HUES6 (cell line): ENCODE results near the gene TXNDC11.
A peak's percentile ranks its signal among the peaks of the same experiment; 100 is the strongest.

Experiments used
- H3K27ac ChIP-seq: 2 replicates; pipeline ENCODE4 v1.7.0; 2013; ENCODE audit warnings: low read depth, mild to moderate bottlenecking, low read length, inconsistent platforms
- H3K27me3 ChIP-seq: 2 replicates; pipeline ENCODE4 v1.6.1; 2013; ENCODE audit warnings: low read length; ENCODE audit not compliant: control insufficient read depth, insufficient read depth
- H3K36me3 ChIP-seq: 2 replicates; pipeline ENCODE4 v1.6.1; 2013; ENCODE audit warnings: low read length; ENCODE audit not compliant: control insufficient read depth, insufficient read depth
- H3K4me1 ChIP-seq: 2 replicates; pipeline ENCODE4 v1.6.1; 2013; ENCODE audit warnings: low read length; ENCODE audit not compliant: control insufficient read depth, insufficient read depth
- H3K4me3 ChIP-seq: 2 replicates; pipeline ENCODE4 v1.5.1; 2013; ENCODE audit warnings: low read depth, low read length
- H3K9ac ChIP-seq: one replicate; pipeline ENCODE4 v1.6.1; 2013; ENCODE audit warnings: mild to moderate bottlenecking, low read length
- H3K9me3 ChIP-seq: 2 replicates; pipeline ENCODE4 v1.6.1; 2013; ENCODE audit warnings: low read depth, low read length; ENCODE audit not compliant: control insufficient read depth, insufficient read depth

TXNDC11 gene

DNA sequence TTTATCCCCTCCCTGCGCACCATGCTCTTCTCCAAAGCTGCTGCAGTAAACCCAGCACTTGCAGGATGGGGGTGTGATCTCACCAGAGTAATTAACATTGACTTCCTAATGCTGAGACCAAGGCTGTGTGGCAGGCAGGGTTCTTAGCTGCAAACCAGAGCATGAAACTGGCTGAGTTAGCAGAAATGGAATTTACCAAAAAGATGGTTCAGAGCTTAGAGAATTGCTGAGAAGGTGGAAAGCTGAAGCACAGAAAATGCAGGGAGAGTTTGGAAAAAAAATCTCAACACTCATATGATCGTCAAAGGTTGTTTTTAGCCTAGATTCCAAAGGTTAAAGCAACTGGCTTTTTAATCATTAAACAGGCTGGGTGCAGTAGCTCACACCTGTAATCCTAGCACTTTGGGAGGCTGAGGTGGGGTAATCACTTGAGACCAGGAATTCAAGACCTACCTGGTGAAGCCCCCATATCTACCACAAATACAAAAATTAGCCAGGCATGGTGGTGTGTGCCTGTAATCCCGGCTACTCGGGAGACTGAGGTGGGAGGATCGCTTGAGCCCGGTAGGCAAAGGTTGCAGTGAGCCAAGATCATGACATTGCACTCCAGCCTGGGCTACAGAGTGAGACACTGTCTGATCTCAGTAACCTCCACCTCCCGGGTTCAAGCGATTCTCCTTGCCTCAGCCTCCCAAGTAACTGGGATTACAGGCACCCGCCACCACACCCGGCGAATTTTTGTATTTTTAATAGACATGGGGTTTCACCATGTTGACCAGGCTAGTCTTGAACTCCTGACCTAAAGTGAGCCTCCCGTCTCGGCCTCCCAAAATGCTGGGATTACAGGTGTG is 6.0 kb upstream of the TXNDC11 start:
- H3K27me3 ChIP-seq, result no peaks in the 10 kb centered on the region
- H3K4me3 ChIP-seq, result no peak overlapping the region
- H3K27ac ChIP-seq, result no peak overlapping the region
- H3K9me3 ChIP-seq, result no peaks in the 10 kb centered on the region
- H3K36me3 ChIP-seq, result peaks cover 42% of the 10 kb centered on the region
- H3K4me1 ChIP-seq, result peaks cover 5% of the 10 kb centered on the region; the same call in 1 of the 2 replicates
- no peak overlapping the region for H3K9ac ChIP-seq

DNA sequence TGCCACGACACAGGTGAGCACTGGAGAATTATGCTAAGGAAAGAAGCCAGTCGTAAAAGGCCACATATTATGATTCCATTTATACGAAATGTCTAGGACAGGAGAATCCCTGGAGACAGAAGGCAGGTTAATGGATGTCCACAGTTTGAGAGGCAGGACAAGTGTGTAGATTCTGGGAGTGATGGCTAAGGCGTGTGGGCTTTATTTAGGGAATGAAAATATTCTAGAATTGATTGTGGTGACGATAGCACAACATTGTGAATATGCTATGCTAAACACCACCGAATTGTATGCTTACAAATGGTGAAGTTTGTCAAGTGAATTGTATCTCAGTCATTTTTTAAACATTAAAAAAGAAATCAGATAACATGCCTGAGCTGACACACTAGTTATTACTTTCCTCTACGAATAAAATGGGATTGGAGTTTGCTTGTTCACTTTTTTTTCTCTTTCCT is 5.3 kb upstream of the TXNDC11 start:
- Histone ChIP-seq H3K27ac (no peak overlapping the region), H3K9ac (no peak overlapping the region), H3K36me3 (peaks cover 36% of the 10 kb centered on the region), H3K27me3 (no peaks in the 10 kb centered on the region), H3K4me1 (peaks cover 5% of the 10 kb centered on the region; the same call in 1 of the 2 replicates), H3K4me3 (no peak overlapping the region), H3K9me3 (no peaks in the 10 kb centered on the region)

GRCh38 chr16:11744075-11744470 is 1.4 kb upstream of the TXNDC11 start:
- no peak overlapping the region for H3K27ac ChIP-seq

GRCh38 chr16:11743308-11744074 is 834 bp upstream of the TXNDC11 start:
- no peaks in the 10 kb centered on the region for H3K9me3 ChIP-seq
- peaks cover under 1% of the 10 kb centered on the region; the same call in 1 of the 2 replicates for H3K36me3 ChIP-seq
- peak overlapping the region; percentile 71 for H3K9ac ChIP-seq
- H3K4me3 ChIP-seq, result peak overlapping the region; percentile 83
- peak overlapping the region; percentile 51; the same call in 1 of the 2 replicates for H3K27ac ChIP-seq
- peaks cover 14% of the 10 kb centered on the region; the same call in 1 of the 2 replicates for H3K4me1 ChIP-seq
- no peaks in the 10 kb centered on the region for H3K27me3 ChIP-seq

More at GRCh38 chr16:11744075-11744470, 1.4 kb upstream of the TXNDC11 start:
- H3K4me1 ChIP-seq, result peaks cover 17% of the 10 kb centered on the region; the same call in 1 of the 2 replicates
- no peaks in the 10 kb centered on the region for H3K9me3 ChIP-seq
- H3K36me3 ChIP-seq, result peaks cover under 1% of the 10 kb centered on the region
- H3K4me3 ChIP-seq, result no peak overlapping the region
- no peak overlapping the region for H3K9ac ChIP-seq
- no peaks in the 10 kb centered on the region for H3K27me3 ChIP-seq

DNA sequence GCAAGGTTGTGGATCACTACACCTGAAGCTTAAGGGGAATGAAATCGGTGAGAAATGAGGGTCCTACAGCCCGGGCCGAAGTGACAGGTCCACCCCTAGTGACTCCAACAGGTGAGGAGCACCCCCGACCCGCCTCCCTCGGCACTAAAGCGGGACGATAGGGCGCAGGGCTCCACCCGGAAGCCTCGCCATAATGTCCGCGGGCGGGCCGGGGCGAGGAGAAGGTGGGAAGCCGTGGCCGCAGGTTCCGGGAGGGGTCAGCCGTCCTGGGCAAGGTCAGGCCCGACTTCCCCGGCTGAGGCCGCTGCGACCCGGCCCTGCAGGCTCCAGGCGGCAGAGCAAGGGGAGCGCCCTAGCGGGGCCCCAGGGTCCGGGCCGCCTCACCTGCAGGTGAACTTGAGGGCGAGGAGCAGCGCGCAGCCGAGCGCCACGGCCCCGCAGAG is 543 bp downstream of the TXNDC11 start:
- peaks cover 18% of the 10 kb centered on the region; the same call in 1 of the 2 replicates for H3K4me1 ChIP-seq
- peaks cover 7% of the 10 kb centered on the region; the same call in 1 of the 2 replicates for H3K36me3 ChIP-seq
- peak overlapping the region; percentile 66; the same call in 1 of the 2 replicates for H3K27ac ChIP-seq
- H3K9me3 ChIP-seq, result no peaks in the 10 kb centered on the region
- peak overlapping the region; percentile 83 for H3K4me3 ChIP-seq
- H3K9ac ChIP-seq, result peak overlapping the region; percentile 91
- H3K27me3 ChIP-seq, result no peaks in the 10 kb centered on the region

DNA sequence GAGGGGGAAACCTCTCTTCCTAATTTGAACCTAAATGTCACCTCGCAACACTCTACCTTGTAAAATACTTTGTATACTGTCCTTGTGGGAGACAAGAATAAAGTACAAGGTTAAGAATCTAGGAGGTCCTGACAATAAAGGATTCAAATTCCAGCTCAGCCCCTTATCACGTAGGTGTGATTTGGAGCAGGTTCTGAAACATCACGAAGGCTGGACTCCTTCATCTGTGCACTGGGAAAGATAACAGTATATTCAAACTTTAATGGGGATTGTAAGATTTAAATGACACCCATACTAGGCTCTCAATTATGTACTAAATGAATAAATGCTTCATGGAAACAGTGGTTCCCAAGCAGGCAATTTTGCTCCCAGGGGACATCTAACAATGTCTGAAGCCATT is 2.1 kb downstream of the TXNDC11 start:
- H3K27ac ChIP-seq, result no peak overlapping the region
- peaks cover 18% of the 10 kb centered on the region; the same call in 1 of the 2 replicates for H3K4me1 ChIP-seq
- no peaks in the 10 kb centered on the region for H3K9me3 ChIP-seq
- no peaks in the 10 kb centered on the region for H3K27me3 ChIP-seq
- peak overlapping the region; percentile 83; the same call in 1 of the 2 replicates for H3K4me3 ChIP-seq
- no peak overlapping the region for H3K9ac ChIP-seq
- peaks cover 21% of the 10 kb centered on the region for H3K36me3 ChIP-seq

- Histone ChIP-seq H3K4me1 (peaks cover 18% of the 10 kb centered on the region; the same call in 1 of the 2 replicates), H3K9ac (no peak overlapping the region), H3K36me3 (peaks cover 38% of the 10 kb centered on the region), H3K27me3 (no peaks in the 10 kb centered on the region), H3K27ac (no peak overlapping the region), H3K9me3 (no peaks in the 10 kb centered on the region), H3K4me3 (no peak overlapping the region)
Measured at GRCh38 chr16:11738742-11739544, 3.7 kb downstream of the TXNDC11 start.

DNA sequence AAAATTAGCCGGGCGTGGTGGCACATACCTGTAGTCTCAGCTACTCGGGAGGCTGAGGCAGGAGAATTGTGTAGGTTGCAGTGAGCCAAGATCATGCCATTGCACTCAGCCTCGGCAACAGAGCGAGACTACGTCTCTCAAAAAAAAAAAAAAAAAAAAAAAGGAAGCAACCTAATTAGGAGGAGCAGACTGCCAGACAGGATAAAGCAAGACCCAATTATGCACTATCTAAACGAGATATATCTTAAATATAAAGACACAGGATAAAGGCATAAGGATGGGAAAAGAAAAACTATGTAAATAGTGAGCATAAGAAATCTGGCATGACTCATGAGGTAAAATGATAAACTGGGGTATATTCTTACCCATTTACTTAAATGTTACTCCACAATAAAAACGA is 4.9 kb downstream of the TXNDC11 start:
- Histone ChIP-seq H3K36me3 (peaks cover 49% of the 10 kb centered on the region), H3K9me3 (no peaks in the 10 kb centered on the region), H3K27ac (no peak overlapping the region), H3K27me3 (no peaks in the 10 kb centered on the region), H3K4me1 (peaks cover 18% of the 10 kb centered on the region; the same call in 1 of the 2 replicates), H3K9ac (no peak overlapping the region), H3K4me3 (no peak overlapping the region)

GRCh38 chr16:11736903-11737302 is 5.8 kb downstream of the TXNDC11 start:
- H3K4me3 ChIP-seq, result no peak overlapping the region
- H3K36me3 ChIP-seq, result peaks cover 57% of the 10 kb centered on the region
- no peaks in the 10 kb centered on the region for H3K9me3 ChIP-seq
- H3K9ac ChIP-seq, result no peak overlapping the region
- H3K4me1 ChIP-seq, result peaks cover 18% of the 10 kb centered on the region; the same call in 1 of the 2 replicates
- H3K27ac ChIP-seq, result no peak overlapping the region
- no peaks in the 10 kb centered on the region for H3K27me3 ChIP-seq

- no peak overlapping the region for H3K4me3 ChIP-seq
- no peaks in the 10 kb centered on the region for H3K9me3 ChIP-seq
- H3K27me3 ChIP-seq, result no peaks in the 10 kb centered on the region
- no peak overlapping the region for H3K27ac ChIP-seq
- H3K9ac ChIP-seq, result no peak overlapping the region
- peaks cover 12% of the 10 kb centered on the region; the same call in 1 of the 2 replicates for H3K4me1 ChIP-seq
- peaks cover 64% of the 10 kb centered on the region for H3K36me3 ChIP-seq
Measured at GRCh38 chr16:11735787-11736186, 6.9 kb downstream of the TXNDC11 start.
